OCI-M2 (cell line): Measurements from ENCODE around the gene MAP1LC3B.
"Not testable (repeated sequence)": the region's sequence is repeated elsewhere in the genome, so short reads cannot be mapped to it uniquely, and the experiment has no call there.

Source experiments
- DNase-seq: peaks from one replicate; lab custom pipeline; 2025; ENCODE audit not compliant: unreplicated experiment; lab: John Stamatoyannopoulos, UW

MAP1LC3B gene

GRCh38 chr16:87360862-87361610, 31.1 kb upstream of the MAP1LC3B start:
- no peak for DNase-seq

DNA sequence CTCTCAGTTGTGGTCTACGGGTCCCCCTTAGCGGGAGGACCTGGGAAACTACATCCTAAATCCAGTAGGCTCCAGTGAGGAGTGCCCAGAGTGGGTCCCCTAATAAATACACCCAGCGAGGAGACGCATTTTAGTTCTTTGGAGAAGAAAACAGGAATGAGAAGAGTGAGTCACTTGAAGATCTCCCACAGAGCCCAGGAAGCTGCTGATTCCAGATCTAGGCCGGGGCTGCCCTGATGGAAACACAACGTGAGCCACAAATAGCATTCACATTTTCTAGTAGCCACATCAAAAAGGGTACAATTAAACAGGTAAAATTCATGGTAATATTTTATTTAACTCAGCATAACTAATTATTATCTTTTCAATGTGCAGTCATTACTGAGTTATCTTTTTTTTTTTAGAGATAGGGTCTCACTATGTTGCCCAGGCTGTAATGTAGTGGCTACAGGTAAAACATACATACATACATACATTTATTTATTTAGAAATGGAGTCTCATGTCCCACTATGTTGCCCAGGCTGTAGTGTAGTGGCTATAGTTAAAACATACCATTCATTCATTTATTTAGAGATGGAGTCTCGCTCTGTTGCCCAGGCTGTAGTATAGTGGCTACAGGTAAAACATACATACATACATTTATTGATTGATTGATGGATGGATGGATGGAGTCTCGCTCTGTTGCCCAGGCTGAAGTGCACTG, 30.1 kb upstream of the MAP1LC3B start:
- no peak for DNase-seq

DNA sequence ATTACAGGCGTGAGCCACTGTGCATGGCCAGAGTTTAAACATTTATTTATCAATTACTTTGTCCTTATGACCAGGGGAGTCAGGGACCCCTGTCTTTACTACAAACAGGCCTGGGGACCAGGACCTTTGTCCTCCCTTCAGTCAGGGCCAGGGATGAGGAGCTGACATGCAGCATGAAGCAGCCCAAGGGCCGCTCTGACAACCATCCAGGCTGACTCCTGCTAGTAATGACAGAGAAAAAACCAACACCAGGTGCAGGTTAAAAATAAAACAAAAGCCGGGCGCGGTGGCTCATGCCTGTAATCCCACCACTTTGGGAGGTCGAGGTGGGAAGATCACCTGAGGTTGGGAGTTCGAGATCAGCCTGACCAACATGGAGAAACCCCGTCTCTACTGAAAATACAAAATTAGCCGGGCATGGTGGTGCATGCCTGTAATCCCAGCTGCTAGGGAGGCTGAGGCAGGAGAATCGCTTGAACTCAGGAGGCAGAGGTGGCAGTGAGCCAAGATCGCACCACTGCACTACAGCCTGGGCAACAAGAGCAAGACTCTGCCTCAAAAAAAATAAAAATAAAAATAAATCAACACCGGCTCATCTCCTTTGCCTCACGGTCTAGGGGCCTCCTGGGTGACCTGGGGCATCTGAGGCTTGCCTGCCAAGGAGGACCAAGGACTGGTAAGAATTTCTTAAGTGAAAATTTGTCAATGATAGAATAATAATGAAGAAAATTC, 29.1 kb upstream of the MAP1LC3B start:
- DNase-seq: not testable (repeated sequence)

- DNase-seq: no peak
Measured at GRCh38 chr16:87363771-87364455, 28.2 kb upstream of the MAP1LC3B start.

DNA sequence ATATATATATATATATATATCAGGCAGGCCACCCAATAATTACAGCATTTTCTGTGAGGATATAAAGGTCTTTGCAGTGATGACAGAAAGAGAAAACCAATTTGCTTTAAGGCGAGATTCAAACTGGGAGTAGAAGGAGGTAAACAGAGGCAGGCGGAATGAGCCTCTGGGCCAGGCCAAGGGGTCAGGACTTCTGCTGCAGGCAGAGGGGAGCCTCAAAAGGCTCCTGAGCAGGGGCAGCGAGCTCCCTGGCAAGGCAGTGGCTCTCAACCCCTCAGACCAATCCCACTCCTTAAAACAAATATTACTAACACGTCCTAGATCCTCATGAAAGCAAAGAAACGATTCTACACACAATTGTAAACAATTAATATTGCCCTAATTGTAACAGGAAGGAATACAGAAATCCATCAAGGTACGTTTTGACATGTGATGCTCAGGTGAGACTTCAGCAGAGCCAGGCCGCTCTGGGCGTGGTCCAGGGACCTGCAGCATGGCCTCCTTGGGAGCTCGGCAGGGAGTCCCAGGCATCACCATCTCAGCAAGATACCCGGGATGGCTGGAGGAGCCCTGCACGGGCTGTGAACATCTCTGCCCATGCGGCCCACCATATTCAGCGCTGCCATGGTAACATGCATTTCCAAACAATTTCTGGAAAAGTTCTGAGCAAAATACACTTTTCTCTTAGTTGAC, 27.0 kb upstream of the MAP1LC3B start:
- DNase-seq: no peak

DNA sequence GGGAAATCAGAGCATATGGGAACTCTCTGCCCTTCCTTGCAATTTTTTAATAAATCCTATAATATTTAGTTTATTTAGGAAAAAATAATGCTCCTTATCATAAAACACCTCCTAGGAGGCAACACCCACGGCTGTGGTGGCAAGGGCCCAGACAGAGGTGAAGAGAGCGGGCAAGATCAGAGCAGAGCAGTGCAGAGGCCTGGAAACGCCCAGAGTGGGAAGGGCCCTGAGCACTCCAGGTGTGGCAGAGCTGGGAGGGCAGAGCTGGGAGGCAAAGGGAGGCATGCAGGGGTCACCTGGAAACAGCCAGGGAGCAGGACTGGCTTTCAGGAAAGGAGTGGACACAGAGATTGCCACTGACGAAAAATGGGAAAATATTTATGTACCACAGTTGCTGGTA, 25.8 kb upstream of the MAP1LC3B start:
- DNase-seq: no peak

DNA sequence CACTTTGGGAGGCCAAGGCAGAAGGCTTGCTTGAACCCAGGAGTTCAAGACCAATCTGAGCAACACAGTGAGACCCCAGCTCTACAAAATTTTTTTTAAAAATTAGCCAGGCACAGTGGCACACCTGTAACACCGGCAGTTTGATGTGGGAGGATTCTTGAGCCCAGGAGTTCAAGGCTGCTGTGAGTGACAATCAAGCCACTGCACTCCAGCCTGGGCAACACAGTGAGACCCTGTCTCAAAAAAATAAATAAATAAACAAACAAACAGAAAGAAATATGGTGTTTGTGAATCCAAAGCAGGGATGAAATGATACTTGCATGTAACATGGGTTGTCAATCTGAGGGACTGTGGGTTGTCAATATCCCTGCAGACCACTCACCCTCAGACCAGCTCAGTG, 25.2 kb upstream of the MAP1LC3B start:
- DNase-seq: no peak

DNA sequence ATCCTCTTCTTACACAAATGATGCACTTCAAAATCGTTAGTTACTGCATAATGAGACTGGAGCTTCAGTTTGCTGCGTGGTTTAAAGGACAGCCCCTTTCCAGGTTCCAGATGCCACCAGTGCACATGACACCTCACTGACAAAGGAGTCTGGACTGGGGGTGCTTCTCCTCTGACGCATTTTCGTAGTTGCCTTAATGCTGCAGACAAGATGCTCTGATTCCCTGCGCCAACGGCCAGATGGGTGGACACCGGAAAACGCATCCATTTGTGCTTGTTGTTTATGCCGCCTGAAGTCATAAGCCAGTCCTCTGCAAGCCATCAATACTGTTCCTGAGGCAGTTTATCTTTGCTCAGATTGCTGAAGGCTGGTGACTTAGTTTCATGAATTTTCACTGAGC, 24.6 kb upstream of the MAP1LC3B start:
- no peak for DNase-seq

GRCh38 chr16:87368029-87368770, 23.9 kb upstream of the MAP1LC3B start:
- no peak for DNase-seq

GRCh38 chr16:87369117-87369765, 22.9 kb upstream of the MAP1LC3B start:
- DNase-seq: no peak

GRCh38 chr16:87369796-87370719, 22.1 kb upstream of the MAP1LC3B start:
- DNase-seq: no peak

GRCh38 chr16:87371261-87371866, 20.8 kb upstream of the MAP1LC3B start:
- no peak for DNase-seq

GRCh38 chr16:87372305-87372704, 19.8 kb upstream of the MAP1LC3B start:
- no peak for DNase-seq

- DNase-seq: no peak
Measured at GRCh38 chr16:87374313-87374712, 17.8 kb upstream of the MAP1LC3B start.

- no peak for DNase-seq
Measured at GRCh38 chr16:87375426-87376135, 16.6 kb upstream of the MAP1LC3B start.

DNA sequence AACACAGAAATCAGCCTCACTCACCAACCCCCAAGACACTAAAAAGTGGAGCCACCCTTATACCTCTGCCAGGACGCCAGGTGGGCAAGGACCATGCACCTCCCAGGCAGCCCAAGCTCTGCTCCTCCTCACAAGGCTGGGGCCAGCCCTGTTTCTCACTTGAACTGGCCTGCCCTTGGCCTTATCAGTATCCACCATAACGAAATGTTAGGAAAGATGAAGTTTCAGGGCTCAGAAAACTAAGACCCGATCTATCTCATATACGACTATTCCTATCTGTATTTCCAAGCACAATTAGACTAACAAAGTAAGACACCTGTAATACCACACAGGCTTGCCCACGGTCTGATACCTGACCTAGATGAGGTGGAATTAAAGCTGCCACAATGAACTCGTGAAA, 15.5 kb upstream of the MAP1LC3B start:
- no peak for DNase-seq

GRCh38 chr16:87379312-87379752, 12.8 kb upstream of the MAP1LC3B start:
- not testable (repeated sequence) for DNase-seq
